DOHH2 (cell line): ENCODE data around the gene HIC1.

Experiments
- H3F3A ChIP-seq: fragments of 200-600 bp; sonication (generic), shearing (Covaris generic); 2 replicates; pipeline ENCODE4 v1.6.0; 2016; ENCODE audit warnings: antibody characterized with exemption, mild to moderate bottlenecking; ENCODE audit not compliant: control insufficient read depth, insufficient read depth
- H3K27ac ChIP-seq: fragments of 200-600 bp; sonication (generic); 2 replicates; pipeline ENCODE4 v1.5.1; 2014; ENCODE audit warnings: low read depth, mild to moderate bottlenecking, low read length, moderate library complexity
- H3K27me3 ChIP-seq: fragments of 200-600 bp; sonication (generic); 2 replicates; pipeline ENCODE4 v1.6.1; 2014; ENCODE audit warnings: mild to moderate bottlenecking, low read length, mixed read lengths; ENCODE audit not compliant: control insufficient read depth
- H3K36me3 ChIP-seq: fragments of 200-600 bp; sonication (generic); 2 replicates; pipeline ENCODE4 v1.6.1; 2014; ENCODE audit warnings: mild to moderate bottlenecking, low read length, moderate library complexity, mixed read lengths; ENCODE audit not compliant: control insufficient read depth
- H3K4me1 ChIP-seq: fragments of 200-600 bp; sonication (generic); 2 replicates; pipeline ENCODE4 v1.6.1; 2014; ENCODE audit warnings: mild to moderate bottlenecking, low read length, mixed read lengths; ENCODE audit not compliant: control insufficient read depth
- H3K4me2 ChIP-seq: fragments of 200-600 bp; sonication (generic); 2 replicates; pipeline ENCODE4 v1.6.0; 2014; ENCODE audit warnings: mild to moderate bottlenecking, low read length, moderate library complexity
- H3K4me3 ChIP-seq: fragments of 200-600 bp; sonication (generic); 2 replicates; pipeline ENCODE4 v1.5.1; 2014; ENCODE audit warnings: mild to moderate bottlenecking, low read length, mixed read lengths
- H3K79me2 ChIP-seq: fragments of 200-600 bp; sonication (generic); 2 replicates; pipeline ENCODE4 v1.6.1; 2014; ENCODE audit warnings: mild to moderate bottlenecking, low read length, mixed read lengths; ENCODE audit not compliant: control insufficient read depth
- H3K9me2 ChIP-seq: fragments of 200-600 bp; sonication (generic); replicated peaks from 2 replicates; pipeline ENCODE4 v1.6.1; 2014; ENCODE audit warnings: mild to moderate bottlenecking, low read length, mixed read lengths; ENCODE audit not compliant: control insufficient read depth
- H3K9me3 ChIP-seq: fragments of 200-600 bp; sonication (generic); 2 replicates; pipeline ENCODE4 v1.6.1; 2014; ENCODE audit warnings: antibody characterized with exemption, low read length, mixed read lengths; ENCODE audit not compliant: control insufficient read depth, insufficient read depth
- H4K20me1 ChIP-seq: fragments of 200-600 bp; sonication (generic); 2 replicates; pipeline ENCODE4 v1.6.0; 2014; ENCODE audit warnings: low read depth, mild to moderate bottlenecking, antibody characterized with exemption, low read length, moderate library complexity; ENCODE audit not compliant: control insufficient read depth, insufficient read depth
- CTCF ChIP-seq: fragments of 200-600 bp; sonication (generic); IDR thresholded peaks from one replicate; pipeline ENCODE4 v1.5.1; 2014; ENCODE audit warnings: antibody characterized with exemption, mild to moderate bottlenecking, low read depth, low read length; ENCODE audit not compliant: poor library complexity, severe bottlenecking
- EZH2phosphoT487 ChIP-seq: fragments of 200-600 bp; sonication (generic); IDR thresholded peaks from 2 replicates; pipeline ENCODE4 v1.6.1; 2017; ENCODE audit warnings: borderline replicate concordance, mild to moderate bottlenecking, antibody characterized with exemption, low read length, moderate library complexity, mixed read lengths

The HIC1 gene

GRCh38 chr17:2090210-2090641 is 35.3 kb downstream of the HIC1 start:
- no peak for TF ChIP-seq CTCF
- TF ChIP-seq EZH2phosphoT487, result no peak
- H3K9me2 ChIP-seq, result no peaks in the 10 kb centered on the region
- H3K79me2 ChIP-seq, result no peaks in the 10 kb centered on the region
- peak overlapping the region; percentile 95 for H3K4me2 ChIP-seq
- H3K27ac ChIP-seq, result no peak overlapping the region
- no peaks in the 10 kb centered on the region for H3K27me3 ChIP-seq
- peaks cover 9% of the 10 kb centered on the region; the same call in 1 of the 2 replicates for H3K36me3 ChIP-seq
- H3K4me1 ChIP-seq, result peaks cover 56% of the 10 kb centered on the region
- H3K9me3 ChIP-seq, result no peaks in the 10 kb centered on the region
- peak overlapping the region; percentile 70; the same call in 1 of the 2 replicates for H3K4me3 ChIP-seq
- no peaks in the 10 kb centered on the region; the same call in none of the 2 replicates for H4K20me1 ChIP-seq
- H3F3A ChIP-seq, result peaks cover 2% of the 10 kb centered on the region; the same call in 1 of the 2 replicates

GRCh38 chr17:2090804-2091534 is 36.1 kb downstream of the HIC1 start:
- Histone ChIP-seq H3K9me3 (no peaks in the 10 kb centered on the region), H3F3A (peaks cover 2% of the 10 kb centered on the region; the same call in 1 of the 2 replicates), H3K27me3 (no peaks in the 10 kb centered on the region), H3K27ac (no peak overlapping the region), H3K4me1 (peaks cover 56% of the 10 kb centered on the region), H3K36me3 (peaks cover 9% of the 10 kb centered on the region; the same call in 1 of the 2 replicates), H3K4me3 (no peak overlapping the region), H3K79me2 (no peaks in the 10 kb centered on the region), H3K9me2 (no peaks in the 10 kb centered on the region), H4K20me1 (no peaks in the 10 kb centered on the region; the same call in none of the 2 replicates), H3K4me2 (peak overlapping the region; percentile 95; the same call in 1 of the 2 replicates)
- TF ChIP-seq CTCF, result no peak
- no peak for TF ChIP-seq EZH2phosphoT487

- Histone ChIP-seq H3K9me3 (no peaks in the 10 kb centered on the region), H3K27me3 (no peaks in the 10 kb centered on the region), H3K79me2 (no peaks in the 10 kb centered on the region), H3K4me1 (peaks cover 43% of the 10 kb centered on the region), H3K4me2 (no peak overlapping the region), H3F3A (peaks cover 2% of the 10 kb centered on the region; the same call in 1 of the 2 replicates), H3K4me3 (no peak overlapping the region), H3K36me3 (peaks cover 9% of the 10 kb centered on the region; the same call in 1 of the 2 replicates), H3K9me2 (no peaks in the 10 kb centered on the region), H4K20me1 (no peaks in the 10 kb centered on the region; the same call in none of the 2 replicates), H3K27ac (no peak overlapping the region)
- TF ChIP-seq EZH2phosphoT487 (no peak), CTCF (no peak)
Observed at GRCh38 chr17:2092253-2092652, 37.4 kb downstream of the HIC1 start.
